Aorta (tissue), 5 donors: ENCODE results near the gene GRHL3. TPM values are rescaled to one million over a fixed set of nuclear protein-coding genes. Genes with fewer than 3 reads are reported as not detected.

Source experiments
- ATAC-seq: fragments of 200-7000 bp; cut with Tn5 transposase; one replicate; pipeline ENCODE4 v1.9.1; 2022; ENCODE audit warnings: moderate library complexity; ENCODE audit not compliant: low FRiP score
- DNase-seq, 2 donors: peaks; one replicate each; pipeline ENCODE4 v3.0.0-alpha.2; 2020
- H3K27ac ChIP-seq, 2 donors: one replicate each; pipeline ENCODE4 v1.5.1; 2013; ENCODE audit warnings: low read length in 2 of 2, mild to moderate bottlenecking in 2 of 2, moderate library complexity in 2 of 2, control low read depth in 1 of 2, inconsistent platforms in 1 of 2, low read depth in 1 of 2
- H3K27me3 ChIP-seq, 2 donors: one replicate each; pipeline ENCODE4 v1.6.1; 2013; ENCODE audit warnings: control low read depth in 1 of 2, low read length in 1 of 2, mild to moderate bottlenecking in 1 of 2, moderate library complexity in 1 of 2; ENCODE audit not compliant: insufficient read depth in 2 of 2, control insufficient read depth in 1 of 2
- H3K36me3 ChIP-seq, 2 donors: one replicate each; pipeline ENCODE4 v1.6.1; 2013; ENCODE audit warnings: control low read depth in 1 of 2, low read length in 1 of 2, mild to moderate bottlenecking in 1 of 2; ENCODE audit not compliant: insufficient read depth in 2 of 2, control insufficient read depth in 1 of 2
- H3K4me1 ChIP-seq, 2 donors: one replicate each; pipeline ENCODE4 v1.6.1; 2013; ENCODE audit warnings: low read length in 2 of 2, control low read depth in 1 of 2, mild to moderate bottlenecking in 1 of 2, moderate library complexity in 1 of 2; ENCODE audit not compliant: insufficient read depth in 2 of 2, control insufficient read depth in 1 of 2
- H3K4me3 ChIP-seq, 2 donors: one replicate each; pipeline ENCODE4 v1.5.1; 2013; ENCODE audit warnings: low read length in 2 of 2, control low read depth in 1 of 2, mild to moderate bottlenecking in 1 of 2
- H3K9me3 ChIP-seq: one replicate; pipeline ENCODE4 v1.6.1; 2013; ENCODE audit warnings: mild to moderate bottlenecking, low read length; ENCODE audit not compliant: control insufficient read depth
- WGBS, 2 donors: extraction: QIAGEN DNeasy Blood & Tissue Kit; methylation state at CpG; one replicate each; pipeline ENCODE4 v1.1.7; 2013; 5-methylcytosine and 5-hydroxymethylcytosine counted together
- intact Hi-C, 2 donors: fragments of 100-400 bp; cut with DNase I; formaldehyde crosslinking; loops; one replicate each; pipeline versions ENCODE4 v1.14.2 to v1.15.0; 2022
- polyA plus RNA-seq, 2 donors: library from polyadenylated mRNA; stranded (reverse); fragments of 200-250 nt; gene quantifications; one replicate each; pipeline ENCODE4 v1.2.3, GENCODE V29; 2013
- total RNA-seq, 2 donors: library from RNA; stranded (reverse); fragmentation: NEBNext Ultra II Directional; extraction: Animal tissue kit (Norgen Biotek cat#: 25700); gene quantifications; one replicate each; pipeline ENCODE4 v1.2.1, GENCODE V29; 2021
- donor health status: healthy with polysubstance abuse.
- donor health status: Bipolar disorder and iron deficiency.
- donor health status: DM: no; HTN: no; CAD: no.
- donor health status: DM: no; HTN: no; CAD: no.
- donor health status: DM: yes; HTN: yes; CAD: no.

Gene GRHL3
- total and polyA plus RNA-seq, 4 donors = 0.08 TPM; not detected in 3

DNA sequence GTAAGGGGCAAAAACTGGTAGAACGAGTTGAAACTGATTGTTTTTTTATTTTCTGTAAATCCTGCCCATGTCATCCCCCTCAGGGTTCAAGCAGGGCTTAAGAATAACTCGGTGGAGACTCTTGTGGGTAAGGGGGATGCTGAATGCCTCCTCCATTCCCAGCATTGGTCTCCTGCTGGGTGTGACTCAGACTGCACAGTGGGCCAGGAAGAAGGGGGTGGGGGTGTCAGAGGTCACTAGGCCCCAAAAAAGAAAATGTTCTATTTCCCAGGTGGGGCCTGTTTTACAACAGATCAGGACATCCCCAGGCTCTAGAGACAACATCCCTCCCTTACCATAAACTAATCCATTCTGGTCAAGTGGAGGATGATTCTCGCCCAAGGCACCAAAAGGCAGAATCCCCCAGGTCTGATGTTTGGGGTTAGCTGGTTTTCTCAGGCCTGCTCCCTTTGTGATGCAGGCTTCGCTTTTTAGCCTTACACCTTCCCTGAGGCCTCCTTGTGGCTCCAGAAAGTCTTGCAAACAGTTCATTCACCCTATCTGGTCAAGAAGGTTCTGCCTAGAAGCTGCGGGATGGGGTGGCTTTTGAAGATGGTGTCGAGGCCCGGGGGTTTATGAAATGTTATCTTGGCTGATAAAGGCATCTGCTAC is 10.7 kb upstream of the GRHL3 start:
- H3K9me3 ChIP-seq = no peaks in the 10 kb centered on the region
- H3K27me3 ChIP-seq = peaks cover 0 to 2% of the 10 kb centered on the region in 2 donors
- no peak for DNase-seq
- H3K4me3 ChIP-seq = no peak overlapping the region
- intact Hi-C loops = no loop called here
- no peak overlapping the region for H3K27ac ChIP-seq
- no peaks in the 10 kb centered on the region for H3K4me1 ChIP-seq
- 80 to 84% methylated on average over 7 of the region's 7 CpGs for WGBS, 2 donors
- no peak for ATAC-seq
- no peaks in the 10 kb centered on the region for H3K36me3 ChIP-seq

DNA sequence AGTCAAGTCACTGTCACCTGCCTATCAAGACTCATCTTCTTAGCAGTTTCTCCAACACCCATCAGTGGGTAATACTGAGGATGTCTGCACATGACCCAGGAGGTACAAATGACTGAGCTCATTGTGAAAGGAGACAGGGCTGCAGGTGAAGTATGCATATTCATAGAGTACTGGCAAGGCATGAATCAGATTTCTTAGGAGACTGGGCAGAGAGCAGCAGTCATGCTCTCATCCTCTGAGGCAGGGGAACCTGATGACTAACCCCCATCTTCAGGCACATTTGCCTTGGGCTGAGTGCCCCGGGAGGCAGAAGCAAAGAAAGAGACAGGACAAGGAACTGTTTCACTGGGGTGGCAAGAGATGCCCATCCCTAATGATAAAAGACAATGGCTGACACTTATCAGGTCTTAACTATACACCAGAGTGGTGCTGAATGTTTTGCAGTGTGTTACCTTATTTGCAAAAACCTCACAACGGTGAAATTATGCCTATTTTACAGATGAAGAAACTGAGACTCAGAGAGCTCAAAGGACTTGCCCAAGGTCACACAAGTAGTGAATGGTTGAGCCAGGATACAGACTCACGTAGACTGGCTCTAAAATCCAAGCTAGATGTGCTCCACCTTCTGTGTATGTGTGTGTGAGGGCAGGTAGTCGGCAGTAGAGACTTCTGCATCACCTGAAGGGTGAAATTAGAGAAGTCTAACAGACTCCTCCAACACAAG is 9.2 kb upstream of the GRHL3 start:
- H3K27me3 ChIP-seq = peaks cover 0 to 2% of the 10 kb centered on the region in 2 donors
- no peak overlapping the region for H3K4me3 ChIP-seq
- DNase-seq (no peak), ATAC-seq (no peak)
- no peaks in the 10 kb centered on the region for H3K4me1 ChIP-seq
- intact Hi-C loops = no loop called here
- no peaks in the 10 kb centered on the region for H3K36me3 ChIP-seq
- 89 to 95% methylated on average over 4 of the region's 4 CpGs for WGBS, 2 donors
- no peaks in the 10 kb centered on the region for H3K9me3 ChIP-seq
- H3K27ac ChIP-seq = no peak overlapping the region

DNA sequence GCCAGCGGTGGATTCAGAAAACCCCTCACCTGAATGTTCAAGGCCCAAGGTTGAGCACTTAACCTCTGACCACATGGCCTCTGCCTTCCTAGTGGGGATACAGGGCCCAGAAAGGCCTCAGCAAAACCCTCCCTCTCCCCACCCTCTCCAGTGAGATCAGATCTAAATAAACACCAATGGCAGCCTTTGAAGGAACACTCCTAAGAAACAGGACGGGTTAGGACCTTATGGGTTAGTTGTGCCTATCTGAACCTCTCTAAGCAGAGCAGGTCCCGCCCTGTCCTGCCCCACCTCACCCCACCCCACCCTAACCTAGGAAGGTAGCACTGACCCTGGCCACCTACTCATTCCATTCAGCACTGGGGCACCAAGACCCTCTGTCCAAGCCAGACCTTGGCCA is 7.9 kb upstream of the GRHL3 start:
- Histone ChIP-seq H3K27me3 (peaks cover 0 to 2% of the 10 kb centered on the region in 2 donors), H3K4me3 (no peak overlapping the region), H3K27ac (no peak overlapping the region), H3K9me3 (no peaks in the 10 kb centered on the region), H3K36me3 (no peaks in the 10 kb centered on the region), H3K4me1 (no peaks in the 10 kb centered on the region)
- 95 to 96% methylated on average over 3 of the region's 3 CpGs for WGBS, 2 donors
- DNase-seq = no peak
- no peak for ATAC-seq
- intact Hi-C loops = no loop called here

DNA sequence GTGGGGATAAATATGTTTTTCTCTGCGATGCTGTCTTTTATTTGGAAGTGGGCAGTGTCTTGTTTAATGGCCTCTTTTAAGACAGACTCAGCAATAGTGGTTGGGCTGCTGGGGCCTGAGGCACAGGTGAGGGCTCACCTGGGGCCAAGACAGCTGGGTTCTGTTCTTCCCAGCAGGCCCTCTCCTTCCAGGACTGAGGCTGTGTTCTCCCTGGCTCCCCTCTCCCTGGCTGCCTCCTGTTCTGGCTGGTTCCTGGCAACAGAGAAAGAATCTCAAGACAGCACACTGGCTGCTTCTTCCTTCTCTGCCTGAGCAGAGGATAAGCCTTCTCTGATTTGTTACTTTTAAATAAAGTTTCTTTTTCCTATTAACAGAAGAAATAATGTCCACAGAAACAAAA is 7.4 kb upstream of the GRHL3 start:
- Histone ChIP-seq H3K9me3 (no peaks in the 10 kb centered on the region), H3K36me3 (no peaks in the 10 kb centered on the region), H3K27ac (no peak overlapping the region), H3K4me3 (no peak overlapping the region), H3K4me1 (no peaks in the 10 kb centered on the region), H3K27me3 (peaks cover 0 to under 1% of the 10 kb centered on the region in 2 donors)
- intact Hi-C loops = no loop called here
- DNase-seq (no peak), ATAC-seq (no peak)
- 93 to 95% methylated on average over 1 of the region's 1 CpG for WGBS, 2 donors

DNA sequence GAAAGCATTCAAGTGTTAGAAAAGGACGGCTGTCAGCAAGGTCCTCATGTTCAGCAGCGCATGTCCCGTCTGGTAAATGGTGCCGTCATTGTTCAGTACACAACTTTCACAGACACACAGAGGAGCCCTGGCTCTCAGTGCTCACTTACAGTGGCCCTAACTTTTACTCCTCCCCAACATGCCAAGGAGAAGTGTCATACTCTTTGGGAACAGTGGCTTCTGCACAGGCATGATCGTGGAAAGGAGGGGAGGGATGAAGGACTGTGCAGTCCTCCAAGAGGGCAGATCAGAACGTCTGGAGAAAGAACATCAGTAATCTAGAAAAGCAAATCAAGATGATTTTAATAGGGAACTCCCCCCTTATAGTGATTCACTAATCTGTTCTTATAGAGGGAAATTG is 3.8 kb upstream of the GRHL3 start:
- no peak overlapping the region for H3K4me3 ChIP-seq
- no peak for ATAC-seq
- intact Hi-C loops = no loop called here
- no peaks in the 10 kb centered on the region for H3K27me3 ChIP-seq
- no peak overlapping the region for H3K27ac ChIP-seq
- H3K36me3 ChIP-seq = no peaks in the 10 kb centered on the region
- no peak for DNase-seq
- no peaks in the 10 kb centered on the region for H3K4me1 ChIP-seq
- no peaks in the 10 kb centered on the region for H3K9me3 ChIP-seq
- 71 to 72% methylated on average over 6 of the region's 6 CpGs for WGBS, 2 donors

DNA sequence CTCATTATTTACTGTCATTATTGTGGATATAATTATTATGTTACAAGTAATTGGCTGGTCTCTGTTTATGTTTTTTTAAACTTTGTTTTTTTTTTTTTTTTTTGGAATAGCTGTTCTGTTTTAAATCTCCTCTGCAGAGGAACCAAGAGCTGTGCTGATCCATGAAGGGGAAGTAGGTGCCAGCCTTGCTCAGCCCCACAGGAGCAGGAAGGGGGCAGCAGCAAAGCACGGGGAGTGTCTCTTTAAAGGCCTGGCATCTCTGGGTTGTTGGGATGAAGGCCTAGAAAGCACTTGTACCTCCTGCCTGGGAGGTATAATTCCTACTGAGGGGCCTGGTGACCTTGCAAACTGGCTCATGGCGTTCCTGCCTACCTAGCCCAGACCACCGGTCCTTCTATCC is 2.5 kb upstream of the GRHL3 start:
- WGBS, 2 donors = 74% methylated on average over 3 of the region's 3 CpGs
- Histone ChIP-seq H3K9me3 (no peaks in the 10 kb centered on the region), H3K27me3 (no peaks in the 10 kb centered on the region), H3K4me3 (no peak overlapping the region), H3K27ac (no peak overlapping the region), H3K36me3 (no peaks in the 10 kb centered on the region), H3K4me1 (no peaks in the 10 kb centered on the region)
- DNase-seq (no peak), ATAC-seq (no peak)
- intact Hi-C loops = no loop called here

DNA sequence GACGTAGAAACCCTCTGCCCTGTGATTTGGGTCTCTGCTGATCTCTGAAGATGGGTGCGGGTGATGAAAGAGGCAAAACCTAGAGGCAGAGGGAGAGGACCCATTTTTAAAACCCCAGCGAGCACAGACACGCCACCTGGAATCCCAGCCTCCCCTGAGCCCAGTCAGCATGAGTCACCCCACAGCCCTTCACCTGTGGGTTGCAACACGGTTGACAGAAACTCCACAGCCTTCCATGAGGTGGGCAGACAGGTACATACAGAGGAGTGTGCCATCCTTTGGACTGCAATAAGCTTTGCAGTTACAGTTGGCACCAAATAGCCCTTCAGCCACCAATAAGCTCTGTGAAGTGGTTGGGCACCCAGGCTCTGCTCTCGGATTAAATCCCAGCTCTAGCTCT is 2.1 kb upstream of the GRHL3 start:
- no peak for ATAC-seq
- no peak overlapping the region for H3K4me3 ChIP-seq
- WGBS, 2 donors = 80 to 83% methylated on average over 6 of the region's 6 CpGs
- DNase-seq = no peak
- no peaks in the 10 kb centered on the region for H3K36me3 ChIP-seq
- H3K9me3 ChIP-seq = no peaks in the 10 kb centered on the region
- intact Hi-C loops = no loop called here
- H3K4me1 ChIP-seq = no peaks in the 10 kb centered on the region
- H3K27ac ChIP-seq = no peak overlapping the region
- no peaks in the 10 kb centered on the region for H3K27me3 ChIP-seq

DNA sequence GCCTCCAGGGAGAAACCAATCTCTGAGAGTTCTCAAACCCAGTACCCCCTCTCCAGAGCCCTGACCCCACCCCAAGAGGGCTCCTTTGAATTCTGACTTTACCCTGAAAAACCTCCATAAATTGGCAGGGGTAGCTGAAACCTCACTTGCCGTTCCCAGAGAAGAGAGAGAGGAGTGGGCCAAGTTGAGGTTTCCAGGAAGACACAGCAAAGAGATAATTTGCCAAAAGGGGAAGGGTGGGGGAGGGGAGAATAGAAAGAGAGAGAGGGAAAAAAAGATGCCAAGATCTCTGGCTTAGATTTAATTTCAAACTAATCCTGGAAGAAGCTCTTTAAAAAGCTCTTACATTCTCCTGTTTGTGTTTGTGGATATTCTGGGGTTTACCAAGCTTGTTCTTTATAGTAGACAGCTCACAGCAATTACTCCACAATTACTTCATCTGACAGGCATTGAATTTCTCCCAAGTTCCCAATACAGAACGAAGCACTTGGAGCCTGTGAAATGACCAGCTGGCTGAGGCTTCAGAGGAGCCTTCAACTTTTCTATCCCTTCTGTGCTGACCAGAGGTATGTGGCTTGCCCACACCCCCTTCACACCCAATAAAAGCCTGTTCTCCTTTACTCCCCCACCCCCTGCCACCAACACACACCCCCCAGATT is 1.1 kb upstream of the GRHL3 start:
- H3K9me3 ChIP-seq = no peaks in the 10 kb centered on the region
- H3K27ac ChIP-seq = no peak overlapping the region
- no peak overlapping the region for H3K4me3 ChIP-seq
- no peaks in the 10 kb centered on the region for H3K4me1 ChIP-seq
- H3K27me3 ChIP-seq = no peaks in the 10 kb centered on the region
- intact Hi-C loops = no loop called here
- DNase-seq (no peak), ATAC-seq (no peak)
- H3K36me3 ChIP-seq = no peaks in the 10 kb centered on the region
- WGBS, 2 donors = 9 to 16% methylated on average over 2 of the region's 2 CpGs
